HG03108 (cell line): Measurements from ENCODE around the gene IGSF10.
"Not testable (repeated sequence)": the region's sequence is repeated elsewhere in the genome, so short reads cannot be mapped to it uniquely, and the experiment has no call there.

Experiments used
- ATAC-seq: cut with Tn5 transposase; IDR thresholded peaks from one replicate; pipeline ENCODE4 v1.9.1; 2021; ENCODE audit warnings: moderate library complexity; ENCODE audit not compliant: unreplicated experiment

The IGSF10 gene, protein sequence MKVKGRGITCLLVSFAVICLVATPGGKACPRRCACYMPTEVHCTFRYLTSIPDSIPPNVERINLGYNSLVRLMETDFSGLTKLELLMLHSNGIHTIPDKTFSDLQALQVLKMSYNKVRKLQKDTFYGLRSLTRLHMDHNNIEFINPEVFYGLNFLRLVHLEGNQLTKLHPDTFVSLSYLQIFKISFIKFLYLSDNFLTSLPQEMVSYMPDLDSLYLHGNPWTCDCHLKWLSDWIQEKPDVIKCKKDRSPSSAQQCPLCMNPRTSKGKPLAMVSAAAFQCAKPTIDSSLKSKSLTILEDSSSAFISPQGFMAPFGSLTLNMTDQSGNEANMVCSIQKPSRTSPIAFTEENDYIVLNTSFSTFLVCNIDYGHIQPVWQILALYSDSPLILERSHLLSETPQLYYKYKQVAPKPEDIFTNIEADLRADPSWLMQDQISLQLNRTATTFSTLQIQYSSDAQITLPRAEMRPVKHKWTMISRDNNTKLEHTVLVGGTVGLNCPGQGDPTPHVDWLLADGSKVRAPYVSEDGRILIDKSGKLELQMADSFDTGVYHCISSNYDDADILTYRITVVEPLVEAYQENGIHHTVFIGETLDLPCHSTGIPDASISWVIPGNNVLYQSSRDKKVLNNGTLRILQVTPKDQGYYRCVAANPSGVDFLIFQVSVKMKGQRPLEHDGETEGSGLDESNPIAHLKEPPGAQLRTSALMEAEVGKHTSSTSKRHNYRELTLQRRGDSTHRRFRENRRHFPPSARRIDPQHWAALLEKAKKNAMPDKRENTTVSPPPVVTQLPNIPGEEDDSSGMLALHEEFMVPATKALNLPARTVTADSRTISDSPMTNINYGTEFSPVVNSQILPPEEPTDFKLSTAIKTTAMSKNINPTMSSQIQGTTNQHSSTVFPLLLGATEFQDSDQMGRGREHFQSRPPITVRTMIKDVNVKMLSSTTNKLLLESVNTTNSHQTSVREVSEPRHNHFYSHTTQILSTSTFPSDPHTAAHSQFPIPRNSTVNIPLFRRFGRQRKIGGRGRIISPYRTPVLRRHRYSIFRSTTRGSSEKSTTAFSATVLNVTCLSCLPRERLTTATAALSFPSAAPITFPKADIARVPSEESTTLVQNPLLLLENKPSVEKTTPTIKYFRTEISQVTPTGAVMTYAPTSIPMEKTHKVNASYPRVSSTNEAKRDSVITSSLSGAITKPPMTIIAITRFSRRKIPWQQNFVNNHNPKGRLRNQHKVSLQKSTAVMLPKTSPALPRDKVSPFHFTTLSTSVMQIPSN (N-terminal part only)

GRCh38 chr3:151460774-151461450 lies at the start of gene IGSF10:
Gene IGSF10, minus strand, starts transcription at chr3:151461061. Its CDS starts 2,352 bp downstream, at chr3:151458709.
- ATAC-seq: no peak

DNA sequence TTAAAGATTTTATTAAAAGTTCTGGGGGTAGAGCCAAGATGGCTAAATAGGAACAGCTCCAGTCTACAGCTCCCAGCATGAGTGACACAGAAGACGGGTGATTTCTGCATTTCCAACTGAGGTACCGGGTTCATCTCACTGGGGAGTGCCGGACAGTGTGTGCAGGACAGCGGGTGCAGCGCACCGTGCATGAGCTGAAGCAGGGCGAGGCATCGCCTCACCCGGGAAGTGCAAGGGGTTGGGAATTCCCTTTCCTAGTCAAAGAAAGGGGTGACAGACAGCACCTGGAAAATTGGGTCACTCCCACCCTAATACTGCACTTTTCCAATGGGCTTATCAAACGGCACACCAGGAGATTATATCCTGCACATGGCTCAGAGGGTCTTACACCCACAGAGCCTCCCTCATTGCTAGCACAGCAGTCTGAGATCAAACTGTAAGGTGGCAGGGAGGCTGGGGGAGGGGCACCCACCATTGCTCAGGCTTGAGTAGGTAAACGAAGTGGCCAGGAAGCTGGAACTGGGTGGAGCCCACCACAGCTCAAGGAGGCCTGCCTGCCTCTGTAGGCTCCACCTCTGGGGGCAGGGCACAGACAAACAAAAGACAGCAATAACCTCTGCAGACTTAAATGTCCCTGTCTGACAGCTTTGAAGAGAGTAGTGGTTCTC lies 48.7 kb upstream of the IGSF10 start:
- ATAC-seq: not testable (repeated sequence)

GRCh38 chr3:151504606-151505005 lies 43.7 kb upstream of the IGSF10 start:
- ATAC-seq: no peak

DNA sequence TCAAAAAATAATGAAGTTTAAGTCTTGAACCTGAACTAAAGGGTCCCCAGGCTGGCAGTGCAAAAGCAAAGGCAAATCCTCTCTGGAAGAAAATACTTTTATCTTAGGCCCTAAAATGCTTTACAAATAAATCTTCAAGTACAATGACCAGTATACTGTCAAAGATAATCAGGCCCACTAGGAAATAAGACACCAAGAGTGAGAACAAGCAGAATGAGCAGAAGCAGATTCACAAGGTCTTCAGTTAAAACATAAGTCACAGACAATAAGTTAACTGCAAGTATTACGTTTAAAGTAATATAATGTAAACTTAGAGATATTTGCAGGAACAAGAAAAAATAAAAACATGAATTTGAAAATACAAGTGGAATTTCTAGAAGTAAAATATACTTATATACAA lies 42.2 kb upstream of the IGSF10 start:
- ATAC-seq: no peak

GRCh38 chr3:151501923-151502632 lies 41.2 kb upstream of the IGSF10 start:
- ATAC-seq: no peak

- ATAC-seq: no peak
Measured at GRCh38 chr3:151501171-151501922, 40.5 kb upstream of the IGSF10 start.

GRCh38 chr3:151499168-151499567 lies 38.3 kb upstream of the IGSF10 start:
- ATAC-seq: no peak

DNA sequence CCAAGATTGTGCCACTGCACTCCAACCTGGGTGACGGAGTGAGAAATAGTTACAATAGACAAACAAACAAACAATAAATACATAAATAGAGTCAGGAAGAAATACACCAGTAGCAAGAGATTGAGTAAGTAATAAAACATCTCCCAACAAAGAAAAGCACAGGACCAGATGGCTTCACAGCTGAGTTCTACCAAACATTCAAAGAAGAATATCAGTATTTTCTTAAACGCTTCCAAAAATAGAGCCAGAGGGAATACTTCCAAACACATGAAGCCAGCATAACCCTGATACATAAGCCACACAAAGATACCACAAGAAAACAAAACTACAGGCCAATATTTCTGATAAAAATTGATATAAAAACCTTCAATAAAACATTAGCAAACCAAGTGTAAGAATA lies 30.7 kb upstream of the IGSF10 start:
- no peak for ATAC-seq

- not testable (repeated sequence) for ATAC-seq
Measured at GRCh38 chr3:151487833-151488232, 27.0 kb upstream of the IGSF10 start.

DNA sequence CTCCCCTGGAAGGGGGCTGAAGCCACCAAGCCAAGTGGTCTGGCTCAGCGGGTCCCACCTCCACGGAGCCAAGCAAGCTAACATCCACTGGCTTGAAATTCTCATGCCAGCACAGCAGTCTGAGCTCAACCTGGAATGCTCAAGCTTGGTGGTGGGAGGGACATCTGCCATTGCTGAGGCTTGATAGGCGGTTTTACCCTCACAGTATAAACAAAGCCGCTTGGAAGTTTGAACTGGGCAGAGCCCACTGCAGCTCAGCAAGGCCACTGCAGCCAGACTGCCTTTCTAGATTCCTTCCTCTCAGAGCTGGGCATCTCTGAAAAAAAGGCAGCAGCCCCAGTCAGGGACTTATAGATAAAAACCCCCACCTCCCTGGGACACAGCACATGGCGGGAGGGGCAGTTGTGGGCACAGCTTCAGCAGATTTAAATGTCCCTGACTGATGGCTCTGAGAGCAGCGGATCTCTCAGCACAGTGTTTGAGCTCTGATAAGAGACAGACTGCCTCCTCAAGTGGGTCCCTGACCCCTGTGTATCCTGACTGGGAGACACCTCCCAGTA lies 23.2 kb upstream of the IGSF10 start:
- ATAC-seq: no peak

- ATAC-seq: no peak
Measured at GRCh38 chr3:151483488-151483887, 22.6 kb upstream of the IGSF10 start.

DNA sequence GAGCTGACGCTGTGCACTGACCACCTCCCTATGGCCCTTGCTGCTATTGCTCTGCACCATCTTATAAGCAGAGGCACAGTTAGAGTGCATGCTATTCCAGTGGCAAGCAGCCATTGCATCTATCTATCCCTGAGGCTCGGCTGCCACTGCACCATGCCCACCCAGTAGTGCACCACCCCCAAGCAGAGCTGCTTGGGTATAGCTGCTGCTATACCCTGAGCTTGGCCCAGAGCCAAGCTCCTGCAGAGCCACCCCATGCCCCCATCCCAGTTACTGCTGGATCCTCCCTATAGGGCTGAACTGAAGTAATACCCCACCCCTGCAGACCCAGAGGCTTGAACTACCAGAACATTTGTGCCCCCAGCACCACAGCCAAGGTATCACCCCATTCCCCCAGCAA lies 19.6 kb upstream of the IGSF10 start:
- no peak for ATAC-seq

DNA sequence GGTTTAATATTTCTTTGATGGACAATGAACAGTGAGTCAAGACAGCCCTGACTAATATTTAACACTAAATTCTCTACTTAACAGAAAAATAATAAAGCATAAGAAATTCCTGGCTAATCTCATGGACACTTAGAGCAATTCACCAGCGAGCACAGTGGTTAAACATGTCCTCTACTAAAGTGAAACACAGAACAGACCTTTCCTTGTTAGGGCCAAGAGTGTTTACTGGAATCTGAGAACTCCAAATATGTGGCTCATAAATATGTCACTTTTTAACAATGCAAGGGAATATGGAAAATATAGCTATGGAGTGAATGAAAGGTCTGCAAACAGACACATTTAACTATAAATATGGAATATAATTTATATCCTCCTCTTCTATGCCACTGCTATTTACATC lies 18.6 kb upstream of the IGSF10 start:
- no peak for ATAC-seq

GRCh38 chr3:151478335-151478697 lies 17.5 kb upstream of the IGSF10 start:
- ATAC-seq: no peak

DNA sequence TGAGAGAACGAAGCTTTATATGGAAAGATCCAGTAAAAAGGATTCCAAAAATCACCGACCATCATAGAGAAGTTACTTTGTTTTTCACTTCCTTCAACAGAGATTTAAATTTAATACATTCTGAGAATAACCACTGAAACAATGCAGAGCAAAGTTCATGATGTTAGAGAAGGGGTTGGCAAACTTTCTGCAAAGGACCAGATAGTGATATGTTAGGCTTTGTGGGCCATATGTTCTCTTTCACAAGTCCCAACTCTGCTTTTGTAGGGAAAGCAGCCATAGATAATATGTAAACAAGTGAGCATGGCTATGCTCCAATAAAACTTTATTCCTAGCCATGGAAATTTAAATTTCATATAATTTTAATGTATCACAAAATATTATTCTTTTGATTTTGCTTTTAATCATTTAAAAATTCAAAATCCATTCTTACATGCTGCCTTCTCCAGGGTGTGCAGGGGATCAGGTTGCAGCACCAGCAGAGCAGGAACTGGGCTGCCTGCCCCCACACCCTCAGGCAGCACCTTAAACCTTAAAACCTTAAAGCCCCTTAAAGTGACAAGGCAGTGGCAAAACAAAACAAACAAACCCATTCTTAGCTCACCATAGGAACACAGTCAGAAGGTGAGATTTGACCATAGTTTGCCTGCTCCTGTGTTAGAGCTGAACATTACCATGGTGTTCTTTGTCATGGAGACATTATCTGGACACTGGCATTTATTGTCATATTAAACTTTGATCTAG lies 16.9 kb upstream of the IGSF10 start:
- no peak for ATAC-seq

DNA sequence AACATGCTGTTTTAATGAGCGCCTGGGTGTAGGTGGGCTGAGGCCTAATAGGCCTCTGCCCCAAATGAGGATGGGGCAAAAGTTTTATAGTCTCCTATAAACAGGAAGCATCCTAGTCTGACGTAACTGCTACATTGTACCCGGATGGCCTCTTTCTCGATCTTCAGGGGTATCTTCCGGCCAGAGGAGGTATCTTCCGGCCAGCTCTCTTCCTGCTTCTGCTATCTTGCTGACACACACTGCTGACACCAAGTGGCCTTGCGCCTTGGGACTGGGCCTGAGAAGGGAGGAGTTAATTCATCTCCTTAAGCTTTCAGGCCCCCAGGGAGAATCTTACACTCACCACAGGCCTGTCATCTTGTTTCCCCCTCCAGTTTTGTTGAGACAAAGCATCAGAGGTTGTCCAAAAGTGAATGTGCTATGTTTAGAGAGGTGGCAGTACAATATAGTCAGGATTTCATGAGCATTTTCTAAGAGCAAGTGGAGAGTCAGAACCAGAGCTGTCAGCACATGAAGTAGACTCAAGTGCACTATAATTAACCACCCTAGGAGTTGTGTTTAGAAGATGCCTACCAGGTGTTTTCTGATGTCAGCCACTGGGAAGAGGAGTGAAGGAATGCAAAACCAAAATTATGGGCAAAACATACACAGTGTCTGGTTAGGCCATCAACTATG lies 15.6 kb upstream of the IGSF10 start:
- no peak for ATAC-seq

GRCh38 chr3:151468284-151468917 lies 7.5 kb upstream of the IGSF10 start:
- no peak for ATAC-seq
